Measurements from ENCODE around the gene PRDM16. TPM values are rescaled to one million over a fixed set of nuclear protein-coding genes. Genes with fewer than 3 reads are reported as not detected.
A peak's percentile ranks its signal among the peaks of the same experiment; 100 is the strongest.

PRDM16 gene
- total RNA-seq, 4 donors from 2014 or later, result 5.9 to 41.7 (median 11.2) TPM

GRCh38 chr1:3413975-3414710 is 345.1 kb downstream of the PRDM16 start:
- no peak for DNase-seq (ENCODE audit: low spot score in 2 of 2)
- peaks cover 0 to 30% (median 0%) of the 10 kb centered on the region in 4 donors for H3K4me1 ChIP-seq
- no peak for TF ChIP-seq POLR2A (IDR thresholded peaks at IDR 0.05)
- TF ChIP-seq, protein P1, sequence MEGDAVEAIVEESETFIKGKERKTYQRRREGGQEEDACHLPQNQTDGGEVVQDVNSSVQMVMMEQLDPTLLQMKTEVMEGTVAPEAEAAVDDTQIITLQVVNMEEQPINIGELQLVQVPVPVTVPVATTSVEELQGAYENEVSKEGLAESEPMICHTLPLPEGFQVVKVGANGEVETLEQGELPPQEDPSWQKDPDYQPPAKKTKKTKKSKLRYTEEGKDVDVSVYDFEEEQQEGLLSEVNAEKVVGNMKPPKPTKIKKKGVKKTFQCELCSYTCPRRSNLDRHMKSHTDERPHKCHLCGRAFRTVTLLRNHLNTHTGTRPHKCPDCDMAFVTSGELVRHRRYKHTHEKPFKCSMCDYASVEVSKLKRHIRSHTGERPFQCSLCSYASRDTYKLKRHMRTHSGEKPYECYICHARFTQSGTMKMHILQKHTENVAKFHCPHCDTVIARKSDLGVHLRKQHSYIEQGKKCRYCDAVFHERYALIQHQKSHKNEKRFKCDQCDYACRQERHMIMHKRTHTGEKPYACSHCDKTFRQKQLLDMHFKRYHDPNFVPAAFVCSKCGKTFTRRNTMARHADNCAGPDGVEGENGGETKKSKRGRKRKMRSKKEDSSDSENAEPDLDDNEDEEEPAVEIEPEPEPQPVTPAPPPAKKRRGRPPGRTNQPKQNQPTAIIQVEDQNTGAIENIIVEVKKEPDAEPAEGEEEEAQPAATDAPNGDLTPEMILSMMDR (IDR thresholded peaks at IDR 0.05), result no peak
- no peak for TF ChIP-seq EP300 (IDR thresholded peaks at IDR 0.05)
- H3K27me3 ChIP-seq, result no peaks in the 10 kb centered on the region
- peak overlapping the region in 1 of 4 donors; percentile 65 for H3K27ac ChIP-seq
- 89 to 93% methylated on average over 28 to 32 of the region's 34 CpGs for WGBS, 2 donors
- H3K9me3 ChIP-seq, result peaks cover 0 to 13% (median 0%) of the 10 kb centered on the region in 4 donors
- no peak overlapping the region for H3K4me3 ChIP-seq
- H3K36me3 ChIP-seq, result peaks cover 0 to 50% (median 0%) of the 10 kb centered on the region in 3 donors

- DNase-seq (ENCODE audit: low spot score in 2 of 2), result no peak
- Histone ChIP-seq H3K27ac (peak overlapping the region in 2 of 4 donors; percentile 60 to 65), H3K4me1 (peaks cover 0 to 36% (median 0%) of the 10 kb centered on the region in 4 donors), H3K4me3 (no peak overlapping the region), H3K9me3 (peaks cover 0 to 13% (median 0%) of the 10 kb centered on the region in 4 donors), H3K27me3 (no peaks in the 10 kb centered on the region), H3K36me3 (peaks cover 0 to 50% (median 0%) of the 10 kb centered on the region in 3 donors)
- no peak for TF ChIP-seq EP300 (IDR thresholded peaks at IDR 0.05)
- TF ChIP-seq, protein P1 (IDR thresholded peaks at IDR 0.05), result no peak
- no peak for TF ChIP-seq POLR2A (IDR thresholded peaks at IDR 0.05)
- 61 to 66% methylated on average over 37 to 39 of the region's 39 CpGs for WGBS, 2 donors
Observed at GRCh38 chr1:3415260-3416090, 346.5 kb downstream of the PRDM16 start.

- TF ChIP-seq EP300 (IDR thresholded peaks at IDR 0.05), result no peak
- no peak for TF ChIP-seq POLR2A (IDR thresholded peaks at IDR 0.05)
- TF ChIP-seq, protein P1 (IDR thresholded peaks at IDR 0.05), result peak in 1 of 5 experiments; percentile 19
- 87 to 90% methylated on average over 6 of the region's 6 CpGs for WGBS, 2 donors
- DNase-seq (ENCODE audit: low spot score in 2 of 2), result no peak
- H3K27ac ChIP-seq, result no peak overlapping the region
- peaks cover 0 to 40% (median 0%) of the 10 kb centered on the region in 3 donors for H3K36me3 ChIP-seq
- H3K4me1 ChIP-seq, result peaks cover 0 to 42% (median 2%) of the 10 kb centered on the region in 4 donors
- peaks cover 0 to 13% (median 0%) of the 10 kb centered on the region in 4 donors for H3K9me3 ChIP-seq
- no peak overlapping the region for H3K4me3 ChIP-seq
- no peaks in the 10 kb centered on the region for H3K27me3 ChIP-seq
Observed at GRCh38 chr1:3417082-3417739, 348.2 kb downstream of the PRDM16 start.

DNA sequence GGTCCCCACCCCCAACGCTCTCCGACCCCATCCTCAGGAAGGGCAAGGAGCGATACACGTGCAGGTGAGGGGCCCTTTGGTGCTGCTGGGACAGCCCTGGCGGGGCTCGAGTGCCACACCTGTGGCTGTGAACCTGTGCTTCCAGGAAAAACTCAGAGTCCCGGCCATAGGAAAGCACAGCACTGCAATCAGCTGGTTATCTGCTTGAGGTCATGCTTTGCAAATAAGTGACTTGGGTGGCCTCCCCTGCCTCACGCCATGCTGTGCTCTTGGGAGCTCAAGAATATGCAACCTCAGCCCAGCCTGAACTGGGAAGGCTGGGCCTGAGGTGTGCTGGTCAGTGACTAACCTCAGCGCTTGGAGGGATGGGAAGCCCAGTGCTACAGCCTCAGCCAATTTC is 348.9 kb downstream of the PRDM16 start:
- peaks cover 0 to 32% (median 0%) of the 10 kb centered on the region in 3 donors for H3K36me3 ChIP-seq
- no peak overlapping the region for H3K27ac ChIP-seq
- H3K9me3 ChIP-seq, result peaks cover 0 to 13% (median 0%) of the 10 kb centered on the region in 4 donors
- H3K27me3 ChIP-seq, result no peaks in the 10 kb centered on the region
- WGBS, 2 donors, result 88 to 100% methylated on average over 1 to 8 of the region's 9 CpGs
- H3K4me1 ChIP-seq, result peaks cover 0 to 49% (median 9%) of the 10 kb centered on the region in 4 donors
- no peak for DNase-seq (ENCODE audit: low spot score in 2 of 2)
- H3K4me3 ChIP-seq, result no peak overlapping the region
- TF ChIP-seq EP300 (IDR thresholded peaks at IDR 0.05), result no peak
- no peak for TF ChIP-seq POLR2A (IDR thresholded peaks at IDR 0.05)
- TF ChIP-seq, protein P1 (IDR thresholded peaks at IDR 0.05), result no peak
